GM23338 (cell line): Measurements from ENCODE around the gene TMEM140.

Experiments used
- CTCF ChIP-seq, 2 experiments: fragments of 200-600 bp in 1 of 2; sonication (generic) in 1 of 2; conservative IDR thresholded peaks; 2 replicates each; pipeline versions ENCODE4 v1.5.1 to v1.6.1; 2016 to 2017; ENCODE audit warnings: antibody characterized with exemption in 2 of 2, low read depth in 2 of 2, mild to moderate bottlenecking in 2 of 2, moderate library complexity in 1 of 2
- ETS1 ChIP-seq: IDR thresholded peaks from 2 replicates; pipeline ENCODE4 v1.6.1; 2016; ENCODE audit warnings: antibody characterized with exemption
- EZH2 ChIP-seq: fragments of 200-600 bp; sonication (generic); IDR thresholded peaks from one replicate; pipeline ENCODE4 v1.8.0; 2017; ENCODE audit warnings: antibody characterized with exemption, mild to moderate bottlenecking, low read depth; ENCODE audit not compliant: unreplicated experiment
- JUNB ChIP-seq: IDR thresholded peaks from one replicate; pipeline ENCODE4 v1.6.1; 2016; ENCODE audit warnings: antibody characterized with exemption; ENCODE audit not compliant: unreplicated experiment
- REST ChIP-seq: IDR thresholded peaks from one replicate; pipeline ENCODE4 v1.6.1; 2018; ENCODE audit warnings: antibody characterized with exemption; ENCODE audit not compliant: unreplicated experiment
- ZNF462 ChIP-seq: fragments of 250-450 bp; sonication (Bioruptor Pico); IDR thresholded peaks from 2 replicates; pipeline ENCODE4 v1.5.0; 2020; ENCODE audit warnings: mild to moderate bottlenecking, moderate library complexity

- TF ChIP-seq EZH2 = no peak
- TF ChIP-seq CTCF (conservative IDR thresholded peaks at IDR 0.05; ENCODE audit: low read depth in 2 of 2) = no peak
- no peak for TF ChIP-seq ZNF462 (CRISPR knock-in tag)
- TF ChIP-seq REST = no peak
- TF ChIP-seq ETS1 = no peak
- no peak for TF ChIP-seq JUNB
Measured at GRCh38 chr7:135189961-135190360, 42.1 kb downstream of the TMEM140 start.
